Left colon (tissue), 2 donors: ENCODE data around the gene TBL1X. TPM values are rescaled to one million over a fixed set of nuclear protein-coding genes. Genes with fewer than 3 reads are reported as not detected.
A peak's percentile ranks its signal among the peaks of the same experiment; 100 is the strongest.
"Not testable (repeated sequence)": the region's sequence is repeated elsewhere in the genome, so short reads cannot be mapped to it uniquely, and the experiment has no call there.

Source experiments
- ATAC-seq: fragments of 200-7000 bp; cut with Tn5 transposase; one replicate; pipeline ENCODE4 v1.9.1; 2020; ENCODE audit warnings: mild to moderate bottlenecking, moderate library complexity
- DNase-seq, 2 donors: peaks; one replicate each; pipeline ENCODE4 v3.0.0-alpha.2; 2020
- intact Hi-C, 2 donors: fragments of 100-400 bp; cut with DNase I in 1 of 2; cut with micrococcal nuclease in 1 of 2; formaldehyde crosslinking; loops; one replicate each; pipeline versions ENCODE4 v1.11.2 to v1.14.0; 2022; cut with DNase I, micrococcal nuclease
- total RNA-seq, 2 donors: library from RNA; stranded (reverse); fragmentation: NEBNext Ultra II Directional; extraction: Animal tissue kit (Norgen Biotek cat#: 25700); gene quantifications; one replicate each; pipeline ENCODE4 v1.2.1, GENCODE V29; 2021
- donor health status: DM: no; HTN: no; CAD: no.
- donor health status: DM: yes; HTN: yes; CAD: no.

Gene TBL1X
- total RNA-seq, 2 donors from 2014 or later, result 15.4 to 17.3 TPM

DNA sequence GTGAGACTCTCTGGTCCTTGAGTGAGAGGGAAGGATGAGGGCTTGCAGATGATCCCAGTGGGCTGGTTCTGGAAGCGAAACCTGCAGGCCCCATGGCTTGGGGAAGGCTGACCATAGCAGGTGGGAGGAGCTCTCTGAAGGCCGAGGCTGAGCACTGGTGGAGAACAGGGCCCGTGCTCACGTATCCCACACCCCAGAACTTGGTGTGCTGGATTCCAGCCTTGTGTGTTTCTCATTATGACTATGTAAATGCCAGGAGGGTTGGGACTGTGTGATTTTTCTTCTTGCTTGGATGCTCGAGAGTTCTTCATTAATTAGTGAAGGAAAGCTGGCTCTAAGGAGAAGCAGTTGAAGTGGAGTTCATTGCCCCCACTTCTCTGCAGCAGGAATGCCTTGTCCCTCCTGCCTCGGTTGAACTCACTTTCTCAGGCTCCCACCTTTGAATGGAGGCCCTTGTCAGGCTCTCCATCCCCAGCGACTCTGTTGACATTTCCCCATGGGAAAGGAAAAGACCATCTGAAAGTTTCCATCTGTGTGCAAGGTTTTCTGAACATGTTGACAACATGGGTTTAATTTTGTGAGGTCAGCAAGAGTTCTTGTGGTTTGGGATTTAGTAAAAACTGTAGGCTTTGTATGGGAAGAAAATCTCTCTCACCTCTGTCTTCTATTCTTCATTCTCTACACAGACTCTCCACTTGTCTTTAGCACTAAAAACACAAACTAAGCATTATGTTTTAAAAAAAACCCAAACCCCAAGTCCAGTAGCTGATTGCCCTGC, 57.7 kb downstream of the TBL1X start:
- ATAC-seq (no peak), DNase-seq (no peak)
- intact Hi-C loops, result no loop called here

DNA sequence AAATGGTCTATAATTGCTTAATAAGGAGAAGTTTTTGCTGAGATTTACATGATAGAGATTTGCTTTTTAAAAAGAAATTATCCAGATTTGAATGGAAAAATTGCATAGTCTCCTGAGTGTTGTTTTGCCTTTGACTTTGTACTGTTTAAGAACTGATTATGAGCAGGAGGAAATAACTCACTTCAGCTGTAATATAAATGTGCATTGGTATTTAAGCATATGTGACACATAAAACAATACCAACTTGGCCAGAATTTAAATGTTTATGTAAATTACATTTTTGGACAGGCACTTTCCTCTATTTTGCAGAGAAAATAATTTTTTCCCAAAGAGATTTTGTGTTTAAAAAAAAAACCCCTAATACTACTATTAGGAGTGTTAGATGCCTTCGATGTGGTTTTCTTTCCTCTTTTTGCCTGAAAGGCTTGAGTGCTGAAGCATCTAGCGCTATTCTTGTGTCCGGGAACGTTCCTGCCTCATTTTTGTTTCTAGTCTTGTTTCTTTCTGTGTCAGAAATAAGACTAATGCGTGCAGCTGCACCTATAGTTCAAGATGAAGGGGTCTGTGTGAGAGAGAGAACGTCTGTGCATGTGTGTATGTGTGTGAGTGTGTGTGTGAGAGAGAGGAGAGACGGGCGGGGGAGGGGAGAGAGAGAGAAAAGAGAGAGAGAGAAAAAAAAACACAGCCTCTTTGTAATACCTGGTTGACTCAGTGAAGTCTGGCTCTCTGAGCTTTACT, 60.8 kb downstream of the TBL1X start:
- ATAC-seq (no peak), DNase-seq (no peak)
- intact Hi-C loops, result no loop called here

DNA sequence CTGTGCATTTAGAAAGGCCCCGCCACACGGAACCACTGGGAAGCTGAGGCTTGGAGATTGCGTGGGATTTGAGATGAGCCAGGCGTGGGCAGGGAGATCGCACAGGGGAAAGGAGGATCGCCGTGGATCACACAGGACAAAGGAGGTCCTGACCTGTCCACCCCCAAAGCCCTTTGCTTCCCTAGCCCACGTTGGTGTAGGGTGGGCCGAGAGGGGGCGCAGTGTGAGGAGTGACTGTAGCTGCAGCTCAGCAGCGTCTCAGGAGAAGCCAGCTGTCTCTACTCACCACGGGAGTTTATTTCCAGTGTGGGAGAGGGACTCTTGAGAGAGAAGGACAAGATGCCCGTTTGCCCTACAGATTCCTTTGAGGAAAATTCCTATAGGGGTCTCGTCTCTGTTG, 62.1 kb downstream of the TBL1X start:
- intact Hi-C loops, result no loop called here
- ATAC-seq (no peak), DNase-seq (no peak)

- ATAC-seq (no peak), DNase-seq (no peak)
These were observed 63.6 kb downstream of the TBL1X start for GRCh38 chrX:9528498-9528897.

DNA sequence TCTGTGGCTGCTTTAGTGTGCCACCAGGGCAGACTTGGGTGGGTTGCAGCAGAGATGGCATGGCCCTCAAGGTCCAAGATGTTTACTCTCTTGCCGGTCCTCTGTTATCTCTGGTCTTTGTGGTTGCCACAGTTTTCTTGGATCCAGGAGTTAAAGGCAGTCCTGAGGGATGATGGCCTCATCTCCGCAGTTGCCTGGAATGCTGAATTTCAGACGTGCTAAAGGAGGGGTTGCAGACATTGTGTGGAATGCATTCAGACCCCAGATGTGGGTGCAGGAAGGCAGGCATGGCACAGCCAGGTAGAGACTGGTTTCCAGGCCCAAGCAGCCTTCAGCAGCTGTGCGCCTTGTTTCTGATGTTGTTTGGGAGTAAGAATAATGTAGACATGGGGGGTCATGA, 64.4 kb downstream of the TBL1X start:
- intact Hi-C loops, result no loop called here
- ATAC-seq (no peak), DNase-seq (no peak)

More at GRCh38 chrX:9528498-9528897, 63.6 kb downstream of the TBL1X start:
- intact Hi-C loops, result no loop called here

GRCh38 chrX:9530848-9531274, 66.0 kb downstream of the TBL1X start:
- ATAC-seq, result peak; percentile 78
- intact Hi-C loops, result no loop called here
- DNase-seq, result peak; percentile 31 to 60

DNA sequence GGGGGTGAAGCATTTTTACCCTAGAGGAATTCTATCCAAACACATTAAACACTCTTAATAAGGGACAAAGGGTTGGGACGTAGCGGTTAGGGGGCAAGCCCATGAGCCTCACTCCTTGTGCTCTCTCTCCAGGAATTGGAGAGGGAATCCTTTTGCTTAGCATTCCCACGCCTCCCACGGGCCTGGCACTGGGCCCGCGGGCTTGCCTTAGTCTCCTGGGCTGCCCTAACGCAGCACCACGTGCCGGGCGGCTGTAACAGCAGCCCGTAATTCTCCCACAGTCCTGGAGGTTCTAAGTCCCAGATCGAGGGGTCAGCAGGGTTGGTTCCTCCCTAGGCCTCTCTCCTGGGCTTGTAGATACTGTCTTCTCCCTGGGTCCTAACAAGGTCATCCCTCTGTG, 67.5 kb downstream of the TBL1X start:
- intact Hi-C loops, result no loop called here
- no peak for ATAC-seq
- no peak for DNase-seq

DNA sequence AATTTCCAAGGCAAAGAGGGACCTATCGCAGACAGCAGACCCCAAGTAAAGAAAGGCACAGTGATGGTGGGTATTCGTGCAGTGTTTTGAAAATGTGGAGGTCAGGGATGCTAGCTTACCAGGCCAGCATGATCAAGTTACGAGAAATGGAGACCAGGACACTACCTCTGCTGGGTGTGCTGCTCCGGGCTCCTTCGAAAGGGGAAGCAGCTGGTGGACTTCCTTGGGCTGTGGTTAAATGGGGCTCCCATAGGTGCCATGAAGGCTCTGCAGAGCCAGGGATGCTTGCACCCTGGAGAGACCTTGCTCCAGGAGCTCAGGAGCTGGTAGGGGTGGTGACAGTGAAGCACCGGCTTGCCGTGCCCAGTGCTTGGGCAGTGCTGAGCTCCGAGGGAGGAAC, 68.8 kb downstream of the TBL1X start:
- no peak for ATAC-seq
- intact Hi-C loops, result no loop called here
- no peak for DNase-seq

GRCh38 chrX:9534686-9535085, 69.8 kb downstream of the TBL1X start:
- ATAC-seq, result no peak
- no peak for DNase-seq
- intact Hi-C loops, result no loop called here

DNA sequence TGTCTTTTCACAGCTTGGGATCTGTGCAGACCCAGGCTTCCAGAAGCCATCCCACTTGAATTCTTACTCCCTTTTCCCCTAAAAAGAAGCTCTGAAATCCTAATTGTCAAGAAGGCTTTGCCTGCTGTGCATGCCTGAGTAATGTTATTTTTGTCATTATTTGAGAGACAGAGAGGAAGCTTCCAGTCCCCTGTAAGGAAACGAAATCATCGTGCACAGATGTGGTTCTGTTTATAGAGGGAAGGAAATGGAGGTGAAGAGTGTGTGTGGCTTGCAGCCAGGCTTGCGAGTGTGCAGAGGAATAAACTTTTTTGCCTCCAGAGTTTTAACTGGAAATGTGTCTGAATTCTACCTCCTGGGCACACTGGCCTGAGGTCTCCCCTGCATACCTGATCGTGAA, 70.2 kb downstream of the TBL1X start:
- ATAC-seq, result no peak
- DNase-seq, result no peak
- intact Hi-C loops, result no loop called here

DNA sequence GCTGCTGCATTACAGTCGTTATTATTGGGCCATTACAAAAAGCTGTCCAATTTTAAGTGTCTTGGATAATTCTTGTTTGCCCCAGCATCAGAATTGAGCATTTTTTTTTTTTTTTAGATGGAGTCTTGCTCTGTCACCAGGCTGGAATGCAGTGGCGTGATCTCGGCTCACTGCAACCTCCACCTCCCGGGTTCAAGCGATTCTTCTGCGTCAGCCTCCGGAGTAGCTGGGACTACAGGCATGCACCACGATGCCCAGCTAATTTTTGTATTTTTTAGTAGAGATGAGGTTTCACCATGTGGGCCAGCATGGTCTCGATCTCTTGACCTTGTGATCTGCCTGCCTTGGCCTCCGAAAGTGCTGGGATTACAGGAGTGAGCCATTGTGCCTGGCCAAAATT, 71.3 kb downstream of the TBL1X start:
- intact Hi-C loops, ATAC-seq, DNase-seq: not testable (repeated sequence)

GRCh38 chrX:9537781-9538180, 72.9 kb downstream of the TBL1X start:
- ATAC-seq (no peak), DNase-seq (no peak)
- intact Hi-C loops, result no loop called here

DNA sequence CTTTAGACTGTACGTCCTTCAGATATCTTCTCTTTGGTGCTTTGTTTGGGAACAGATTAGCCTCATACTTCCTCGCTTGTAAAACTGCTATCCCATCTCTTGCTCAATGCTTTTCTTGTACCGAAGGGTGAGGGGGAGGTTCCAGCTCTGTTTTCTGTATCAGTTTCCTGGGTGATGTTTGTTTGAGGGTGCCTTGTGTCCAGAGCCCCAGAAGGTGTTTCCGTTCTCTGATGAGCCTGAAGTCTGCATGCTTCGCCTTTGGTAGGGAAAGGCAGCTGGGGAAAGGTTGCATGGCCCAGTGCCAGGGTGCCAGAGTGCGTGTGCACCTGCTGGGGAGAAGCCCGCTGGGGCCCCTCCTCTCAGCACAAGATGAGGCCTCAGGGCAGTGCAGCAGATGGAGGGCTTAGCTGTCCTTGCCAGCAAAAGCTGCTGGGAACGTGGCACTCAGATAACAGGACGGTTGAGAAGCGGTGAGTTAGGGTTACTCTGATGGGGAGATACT, 73.7 kb downstream of the TBL1X start:
- DNase-seq (peak; percentile 30 to 52), ATAC-seq (peak; percentile 87)
- intact Hi-C loops, result no loop called here

DNA sequence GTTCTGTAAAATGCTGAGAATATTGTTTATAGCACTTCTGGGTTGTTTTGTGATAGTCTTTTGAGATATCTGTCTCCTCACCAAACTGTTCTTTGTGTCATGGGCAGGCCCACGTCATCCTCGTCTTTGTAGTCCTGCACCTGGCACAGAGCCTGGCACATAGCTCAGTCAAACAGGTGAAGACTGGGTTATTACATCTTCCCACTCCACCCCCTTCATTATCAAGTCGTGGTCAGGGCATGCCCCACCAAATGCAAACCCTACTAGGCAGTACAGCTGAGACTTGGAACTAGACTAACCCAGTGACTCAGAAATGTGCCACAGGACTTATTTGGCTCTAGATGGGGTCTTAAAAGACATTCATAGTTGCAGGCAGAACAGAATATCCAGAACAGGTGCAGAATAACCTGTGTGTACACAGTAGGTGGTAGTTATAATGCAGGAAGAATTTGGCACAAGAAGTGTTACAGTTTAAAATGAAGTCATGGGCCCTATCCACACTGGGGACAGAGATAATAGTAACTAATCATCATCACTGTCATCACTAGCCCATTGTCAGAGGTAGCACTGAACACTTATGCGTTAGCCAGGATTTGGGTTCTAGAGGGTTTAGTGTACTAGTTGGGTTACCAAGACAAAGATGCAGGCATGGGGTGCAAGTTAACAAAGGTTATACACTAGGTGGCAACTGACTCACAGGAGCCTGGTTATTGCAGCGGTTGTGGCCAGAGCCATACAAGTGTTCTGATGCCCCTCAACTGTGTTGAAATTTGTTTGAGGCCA, 74.9 kb downstream of the TBL1X start:
- intact Hi-C loops, result no loop called here
- ATAC-seq, result peak; percentile 57
- no peak for DNase-seq

- DNase-seq, result no peak
- peak; percentile 52 for ATAC-seq
- intact Hi-C loops, result no loop called here
These were observed 77.4 kb downstream of the TBL1X start for GRCh38 chrX:9542106-9542760.

- no peak for ATAC-seq
- no peak for DNase-seq
- intact Hi-C loops, result no loop called here
These were observed 77.9 kb downstream of the TBL1X start for GRCh38 chrX:9542761-9543111.

DNA sequence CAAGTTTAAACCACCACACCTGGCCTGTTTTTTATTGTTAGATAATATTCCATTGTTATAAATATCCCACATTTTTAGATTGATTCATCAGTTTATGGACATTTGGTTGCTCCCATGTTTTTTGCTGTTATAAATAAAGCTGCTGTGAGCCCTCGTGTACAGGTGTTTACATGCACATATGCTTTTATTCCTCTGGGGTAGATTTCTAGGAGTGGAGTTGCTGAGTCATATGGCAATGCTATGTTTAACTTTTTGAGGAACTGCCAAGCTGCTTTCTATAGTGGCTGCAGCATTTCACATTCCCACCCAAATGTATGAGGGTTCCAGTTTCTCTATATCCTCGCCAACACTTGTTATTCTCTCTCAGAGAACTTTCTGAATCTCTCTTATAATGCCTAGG, 90.5 kb downstream of the TBL1X start:
- intact Hi-C loops, result no loop called here
- ATAC-seq (no peak), DNase-seq (no peak)

DNA sequence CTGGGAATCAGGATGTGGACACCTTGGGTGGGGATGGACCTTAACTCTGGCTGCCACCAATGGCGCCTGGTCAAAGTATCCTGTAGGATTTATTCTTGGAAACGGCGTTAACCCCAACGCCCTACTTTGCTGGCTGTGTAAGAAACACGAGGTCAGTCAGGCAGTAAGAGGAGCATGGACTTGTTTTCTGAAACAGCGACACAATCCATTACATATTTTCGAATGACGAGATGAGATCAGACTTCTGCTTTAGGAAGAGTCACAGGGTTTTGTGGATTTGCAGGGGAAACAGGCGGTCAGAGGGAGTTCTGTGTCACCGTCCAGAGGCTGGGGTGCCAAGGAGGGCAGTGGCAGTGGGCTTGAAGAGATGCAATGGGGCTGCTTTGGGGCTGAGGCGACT, 92.2 kb downstream of the TBL1X start:
- intact Hi-C loops, result no loop called here
- DNase-seq, result no peak
- ATAC-seq, result no peak

DNA sequence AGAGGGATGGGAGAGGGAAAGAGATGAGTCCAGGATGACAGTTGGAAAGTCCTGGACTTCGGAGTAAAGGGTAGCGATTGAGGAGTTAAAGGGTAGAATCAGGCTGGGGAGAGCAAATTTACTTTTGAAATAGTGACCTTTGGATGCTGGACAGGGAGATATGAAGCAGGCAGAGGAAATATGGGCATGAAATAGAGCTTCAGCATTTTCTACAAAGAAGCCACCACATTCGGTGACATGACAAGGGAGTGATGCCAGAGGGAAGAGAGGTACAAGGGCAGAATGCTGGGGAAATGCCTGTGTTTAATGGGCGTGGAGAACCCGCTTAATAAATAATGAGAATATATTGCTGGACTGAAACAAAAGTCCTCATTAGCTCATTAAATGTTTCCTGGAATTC, 92.7 kb downstream of the TBL1X start:
- no peak for ATAC-seq
- no peak for DNase-seq
- intact Hi-C loops, result no loop called here
